Stomach (tissue), 9 donors: ENCODE data around the gene TMEM35A. TPM values are rescaled to one million over a fixed set of nuclear protein-coding genes. Genes with fewer than 3 reads are reported as not detected.

ENCODE experiments used
- DNase-seq, 2 donors: peaks; one replicate each; pipeline versions ENCODE4 v3.0.0 to v3.0.0-alpha.2; 2013 to 2019
- H3K27ac ChIP-seq, 5 donors: fragments of 200-600 bp in 4 of 5; sonication (generic) in 4 of 5; one replicate each; pipeline ENCODE4 v1.5.1; 2013 to 2019; ENCODE audit warnings: mild to moderate bottlenecking in 1 of 5, moderate library complexity in 1 of 5
- H3K27me3 ChIP-seq, 3 donors: fragments of 200-600 bp; sonication (generic); one replicate each; pipeline ENCODE4 v1.5.1; 2017 to 2019; ENCODE audit warnings: mixed run types in 1 of 3
- H3K36me3 ChIP-seq, 4 donors: fragments of 200-600 bp; sonication (generic); 1 replicate in 3 of 4; 2 replicates in 1 of 4; pipeline ENCODE4 v1.5.1; 2016 to 2019
- H3K4me1 ChIP-seq, 4 donors: fragments of 200-600 bp; sonication (generic); one replicate each; pipeline ENCODE4 v1.5.1; 2016 to 2019
- H3K4me3 ChIP-seq, 4 donors: fragments of 200-600 bp; sonication (generic) in 3 of 4; one replicate each; pipeline ENCODE4 v1.5.1; 2016 to 2019; ENCODE audit warnings: mild to moderate bottlenecking in 1 of 4
- H3K9me3 ChIP-seq, 4 donors: fragments of 200-600 bp; sonication (generic); one replicate each; pipeline ENCODE4 v1.5.1; 2016 to 2019
- EP300 ChIP-seq: sonication (generic); formaldehyde crosslinking; IDR thresholded peaks from one replicate; pipeline ENCODE4 v1.6.1; 2017; ENCODE audit warnings: antibody characterized with exemption
- POLR2A ChIP-seq, 4 donors: fragments of 450-650 bp; IDR thresholded peaks; one replicate each; pipeline ENCODE4 v1.6.1; 2016; ENCODE audit warnings: antibody characterized with exemption in 4 of 4, control low read depth in 2 of 4, mild to moderate bottlenecking in 1 of 4, moderate library complexity in 1 of 4
- POLR2AphosphoS5 ChIP-seq, 3 donors: sonication (generic); formaldehyde crosslinking; IDR thresholded peaks; one replicate each; pipeline ENCODE4 v1.6.1; 2016; ENCODE audit warnings: antibody characterized with exemption in 3 of 3
- WGBS, 5 donors: extraction: QIAGEN DNeasy Blood & Tissue Kit in 3 of 5; methylation state at CpG; one replicate each; pipeline versions ENCODE4 v1.1.5 to v1.1.7; 2013 to 2018; 5-methylcytosine and 5-hydroxymethylcytosine counted together
- intact Hi-C: fragments of 100-400 bp; cut with DNase I; formaldehyde crosslinking; loops from one replicate; pipeline ENCODE4 v1.15.1; 2023; ENCODE audit warnings: low total_unique reads
- polyA plus RNA-seq, 3 donors: library from polyadenylated mRNA; stranded (reverse); fragments of 200-250 nt; gene quantifications; one replicate each; pipeline ENCODE4 v1.2.3, GENCODE V29; 2013
- total RNA-seq, 5 donors: library from RNA; depleted of rRNA; stranded (reverse); fragments of >200 nt; gene quantifications; one replicate each; pipeline versions ENCODE4 v1.1.0 to v1.2.3, GENCODE V29; 2014 to 2016
- TF ChIP-seq, protein P1 (sequence below), 7 experiments: fragments of 450-650 bp in 4 of 7; fragments of 200-600 bp in 3 of 7; sonication (generic) in 3 of 7; IDR thresholded peaks; one replicate each; pipeline ENCODE4 v1.5.1; 2016 to 2019; ENCODE audit warnings: antibody characterized with exemption in 7 of 7, control low read depth in 2 of 7, mild to moderate bottlenecking in 1 of 7
- donor health status: healthy with polysubstance abuse.
- donor health status: Bipolar disorder and iron deficiency.
- donor health status: healthy.

The TMEM35A gene
- total and polyA plus RNA-seq, 8 donors: 0.29 to 5.4 (median 4.1) TPM; not detected in 2

GRCh38 chrX:101136235-101136634 lies 57.6 kb downstream of the TMEM35A start:
- no peak overlapping the region for H3K27ac ChIP-seq
- H3K9me3 ChIP-seq: no peaks in the 10 kb centered on the region
- 69 to 92% (median 78%) methylated on average over 2 of the region's 2 CpGs for WGBS, 5 donors
- TF ChIP-seq POLR2AphosphoS5 (IDR thresholded peaks at IDR 0.05) (no peak), POLR2A (IDR thresholded peaks at IDR 0.05) (no peak), EP300 (no peak)
- TF ChIP-seq, protein P1, sequence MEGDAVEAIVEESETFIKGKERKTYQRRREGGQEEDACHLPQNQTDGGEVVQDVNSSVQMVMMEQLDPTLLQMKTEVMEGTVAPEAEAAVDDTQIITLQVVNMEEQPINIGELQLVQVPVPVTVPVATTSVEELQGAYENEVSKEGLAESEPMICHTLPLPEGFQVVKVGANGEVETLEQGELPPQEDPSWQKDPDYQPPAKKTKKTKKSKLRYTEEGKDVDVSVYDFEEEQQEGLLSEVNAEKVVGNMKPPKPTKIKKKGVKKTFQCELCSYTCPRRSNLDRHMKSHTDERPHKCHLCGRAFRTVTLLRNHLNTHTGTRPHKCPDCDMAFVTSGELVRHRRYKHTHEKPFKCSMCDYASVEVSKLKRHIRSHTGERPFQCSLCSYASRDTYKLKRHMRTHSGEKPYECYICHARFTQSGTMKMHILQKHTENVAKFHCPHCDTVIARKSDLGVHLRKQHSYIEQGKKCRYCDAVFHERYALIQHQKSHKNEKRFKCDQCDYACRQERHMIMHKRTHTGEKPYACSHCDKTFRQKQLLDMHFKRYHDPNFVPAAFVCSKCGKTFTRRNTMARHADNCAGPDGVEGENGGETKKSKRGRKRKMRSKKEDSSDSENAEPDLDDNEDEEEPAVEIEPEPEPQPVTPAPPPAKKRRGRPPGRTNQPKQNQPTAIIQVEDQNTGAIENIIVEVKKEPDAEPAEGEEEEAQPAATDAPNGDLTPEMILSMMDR (IDR thresholded peaks at IDR 0.05): no peak
- no peak overlapping the region for H3K4me3 ChIP-seq
- peaks cover 0 to 3% (median 0%) of the 10 kb centered on the region in 4 donors for H3K36me3 ChIP-seq
- H3K27me3 ChIP-seq: peaks cover 0 to 3% (median 0%) of the 10 kb centered on the region in 3 donors
- no peak for DNase-seq
- intact Hi-C loops: no loop called here
- H3K4me1 ChIP-seq: no peaks in the 10 kb centered on the region

Other genes starting within 250 kb of the TMEM35A start
- gene NOX1, start 204.5 kb upstream of the TMEM35A start, total RNA-seq: 10 to 100 TPM in 1 of 5 donors, not detected in 4; 53.3 TPM
- not detected for gene NOX1, start 204.5 kb upstream of the TMEM35A start, polyA plus RNA-seq
- under 1 TPM in 1 of 5 donors, not detected in 4; 0.92 TPM for gene XKRX, start 150.0 kb upstream of the TMEM35A start, total RNA-seq
- under 1 TPM in 2 of 3 donors, not detected in 1; 0.31 to 0.63 TPM for gene XKRX, start 150.0 kb upstream of the TMEM35A start, polyA plus RNA-seq
- not detected for gene ARL13A, start 109.2 kb upstream of the TMEM35A start, total RNA-seq
- gene ARL13A, start 109.2 kb upstream of the TMEM35A start, polyA plus RNA-seq: not detected
- gene TRMT2B, start 26.8 kb upstream of the TMEM35A start, total RNA-seq: 10 to 100 TPM in 4 of 5 donors, 1 to 10 TPM in 1; 5.3 to 33.5 (median 17.7) TPM
- gene TRMT2B, start 26.8 kb upstream of the TMEM35A start, polyA plus RNA-seq: 10 to 100 TPM in 1 of 3 donors, 1 to 10 TPM in 2; 6.2 to 11.0 (median 8.1) TPM
- 10 to 100 TPM in 1 of 5 donors, 1 to 10 TPM in 1, under 1 TPM in 1, not detected in 2; 0.29 to 22.8 (median 8.3) TPM for gene CENPI, start 19.3 kb downstream of the TMEM35A start, total RNA-seq
- gene CENPI, start 19.3 kb downstream of the TMEM35A start, polyA plus RNA-seq: 1 to 10 TPM in 1 of 3 donors, under 1 TPM in 1, not detected in 1; 0.68 to 1.6 TPM
- 1 to 10 TPM in 2 of 5 donors, not detected in 3; 1.1 to 1.2 TPM for gene DRP2, start 140.9 kb downstream of the TMEM35A start, total RNA-seq
- gene DRP2, start 140.9 kb downstream of the TMEM35A start, polyA plus RNA-seq: under 1 TPM in 2 of 3 donors, not detected in 1; 0.08 to 0.12 TPM
- gene TAF7L, start 212.5 kb downstream of the TMEM35A start, total RNA-seq: 1 to 10 TPM in 1 of 5 donors, not detected in 4; 2.0 TPM
- gene TAF7L, start 212.5 kb downstream of the TMEM35A start, polyA plus RNA-seq: under 1 TPM in 1 of 3 donors, not detected in 2; 0.13 TPM